ENCODE results near the gene POC5.
"Not testable (repeated sequence)": the region's sequence is repeated elsewhere in the genome, so short reads cannot be mapped to it uniquely, and the experiment has no call there.

The POC5 gene

GRCh38 chr5:75734913-75735789, 17.9 kb upstream of the POC5 start:
- peak; percentile 79 for TF ChIP-seq CTCF (IDR thresholded peaks at IDR 0.05; ENCODE audit: insufficient read depth, low read depth, low read length, missing control alignments)
- no peak overlapping the region for H3K4me3 ChIP-seq (ENCODE audit: low read length)
- peak; percentile 54 for DNase-seq (ENCODE audit: low read depth)

GRCh38 chr5:75733767-75734166, 16.5 kb upstream of the POC5 start:
- no peak overlapping the region for H3K4me3 ChIP-seq (ENCODE audit: low read length)
- DNase-seq (ENCODE audit: low read depth): no peak
- TF ChIP-seq CTCF (IDR thresholded peaks at IDR 0.05; ENCODE audit: insufficient read depth, low read depth, low read length, missing control alignments): no peak

GRCh38 chr5:75731515-75731914, 14.3 kb upstream of the POC5 start:
- not testable (repeated sequence) for DNase-seq (ENCODE audit: low read depth); H3K4me3 ChIP-seq (ENCODE audit: low read length)

- TF ChIP-seq CTCF (IDR thresholded peaks at IDR 0.05; ENCODE audit: insufficient read depth, low read depth, low read length, missing control alignments): no peak
- DNase-seq (ENCODE audit: low read depth): peak; percentile 9
Observed at GRCh38 chr5:75729321-75729720, 12.1 kb upstream of the POC5 start.

GRCh38 chr5:75727931-75728330, 10.7 kb upstream of the POC5 start:
- no peak for DNase-seq (ENCODE audit: low read depth)
- H3K4me3 ChIP-seq (ENCODE audit: low read length): no peak overlapping the region
- TF ChIP-seq CTCF (IDR thresholded peaks at IDR 0.05; ENCODE audit: insufficient read depth, low read depth, low read length, missing control alignments): no peak

More at GRCh38 chr5:75729321-75729720, 12.1 kb upstream of the POC5 start:
- no peak overlapping the region for H3K4me3 ChIP-seq (ENCODE audit: low read length)

GRCh38 chr5:75726224-75726623, 9.0 kb upstream of the POC5 start:
- DNase-seq (ENCODE audit: low read depth): not testable (repeated sequence)

GRCh38 chr5:75723378-75723777, 6.1 kb upstream of the POC5 start:
- no peak for TF ChIP-seq CTCF (IDR thresholded peaks at IDR 0.05; ENCODE audit: insufficient read depth, low read depth, low read length, missing control alignments)
- no peak overlapping the region for H3K4me3 ChIP-seq (ENCODE audit: low read length)
- no peak for DNase-seq (ENCODE audit: low read depth)

More at GRCh38 chr5:75726224-75726623, 9.0 kb upstream of the POC5 start:
- H3K4me3 ChIP-seq (ENCODE audit: low read length): not testable (repeated sequence)

- no peak overlapping the region for H3K4me3 ChIP-seq (ENCODE audit: low read length)
- no peak for TF ChIP-seq CTCF (IDR thresholded peaks at IDR 0.05; ENCODE audit: insufficient read depth, low read depth, low read length, missing control alignments)
Observed at GRCh38 chr5:75721573-75721972, 4.3 kb upstream of the POC5 start.

More at GRCh38 chr5:75721573-75721972, 4.3 kb upstream of the POC5 start:
- DNase-seq (ENCODE audit: low read depth): no peak

Data from epithelial cell of esophagus (primary cell).